GM06990 (cell line): Measurements from ENCODE around the gene MAP3K7CL.

Source experiments
- DNase-seq: peaks from one replicate; pipeline ENCODE4 v3.0.0-alpha.2; 2011; ENCODE audit not compliant: insufficient read length; ENCODE audit errors: extremely low read depth
- H3K27me3 ChIP-seq: replicated peaks from 2 replicates; pipeline ENCODE4 v1.6.0; 2011; ENCODE audit warnings: low read length; ENCODE audit not compliant: control insufficient read depth, insufficient read depth
- H3K36me3 ChIP-seq: 2 replicates; pipeline ENCODE4 v1.5.1; 2011; ENCODE audit warnings: low read length; ENCODE audit not compliant: control insufficient read depth, insufficient read depth
- H3K4me3 ChIP-seq: replicated peaks from 2 replicates; pipeline ENCODE4 v1.5.1; 2011; ENCODE audit warnings: low read depth, mild to moderate bottlenecking, control low read depth, low read length
- CTCF ChIP-seq: IDR thresholded peaks from 2 replicates; pipeline ENCODE4 v1.5.1; 2011; ENCODE audit warnings: low read length, control low read depth, mild to moderate bottlenecking, inconsistent platforms; ENCODE audit not compliant: insufficient read depth, poor library complexity, severe bottlenecking

The MAP3K7CL gene

GRCh38 chr21:29193901-29194300 is 63.5 kb downstream of the MAP3K7CL start:
- DNase-seq, result no peak
- H3K4me3 ChIP-seq, result no peak overlapping the region
- no peaks in the 10 kb centered on the region for H3K27me3 ChIP-seq
- TF ChIP-seq CTCF, result no peak
- H3K36me3 ChIP-seq, result no peaks in the 10 kb centered on the region

GRCh38 chr21:29194342-29194741 is 63.9 kb downstream of the MAP3K7CL start:
- DNase-seq, result no peak
- Histone ChIP-seq H3K4me3 (no peak overlapping the region), H3K36me3 (no peaks in the 10 kb centered on the region), H3K27me3 (no peaks in the 10 kb centered on the region)
- TF ChIP-seq CTCF, result no peak

DNA sequence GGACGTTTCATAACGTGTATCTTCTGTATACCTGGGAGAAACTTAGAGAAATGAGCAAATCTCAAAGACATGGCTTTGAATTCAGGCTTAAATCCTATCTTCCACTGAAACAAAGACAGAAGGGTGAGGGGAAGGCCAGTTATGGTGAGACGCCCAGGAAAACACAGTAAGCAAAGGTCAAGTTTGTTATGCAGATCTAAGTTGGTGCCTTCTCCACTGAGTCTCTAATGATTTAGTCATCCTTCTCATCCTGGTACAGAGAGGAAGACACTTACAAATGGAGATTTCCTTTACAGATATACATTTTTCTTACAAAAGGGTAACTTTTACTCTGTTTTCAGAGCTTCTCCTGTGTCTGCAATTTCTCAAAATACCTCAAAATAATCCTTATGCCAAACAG is 64.4 kb downstream of the MAP3K7CL start:
- Histone ChIP-seq H3K36me3 (no peaks in the 10 kb centered on the region), H3K27me3 (no peaks in the 10 kb centered on the region), H3K4me3 (no peak overlapping the region)
- DNase-seq, result no peak
- no peak for TF ChIP-seq CTCF

DNA sequence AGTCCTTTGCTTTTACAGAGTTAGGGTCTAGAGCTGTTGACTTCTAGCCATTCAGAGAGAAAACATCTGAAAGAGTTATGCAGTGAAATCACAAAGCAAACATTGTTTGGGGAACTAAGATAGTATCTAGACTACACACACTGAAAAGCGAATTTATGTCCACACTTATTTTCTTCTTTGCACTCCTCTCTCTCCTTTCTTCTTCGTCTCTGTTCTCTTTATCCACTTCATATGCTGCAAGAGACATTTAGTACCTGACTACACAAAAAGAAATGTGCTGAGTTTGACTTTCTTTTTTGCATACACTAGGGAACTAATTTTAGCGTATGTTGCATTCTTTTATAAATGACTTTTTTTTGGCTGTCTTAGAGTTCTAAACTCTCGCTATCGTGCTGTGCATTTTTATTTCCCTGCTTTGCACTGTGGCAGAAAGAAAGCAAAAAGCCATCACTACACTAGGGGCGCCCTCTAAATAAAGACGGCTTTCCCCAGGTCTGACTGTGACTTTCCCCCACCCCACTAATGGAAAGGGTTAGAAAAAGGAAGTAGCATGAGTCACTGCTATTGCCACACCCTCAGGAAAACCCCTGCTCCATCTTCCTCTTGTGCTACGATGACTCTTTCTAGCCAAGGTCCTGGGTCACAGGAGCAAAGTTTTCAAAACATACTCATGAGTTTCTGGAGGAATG is 65.7 kb downstream of the MAP3K7CL start:
- peak overlapping the region; percentile 42 for H3K4me3 ChIP-seq
- peak; percentile 70 for TF ChIP-seq CTCF

GRCh38 chr21:29196670-29197191 is 66.3 kb downstream of the MAP3K7CL start:
- peak overlapping the region; percentile 38 for H3K4me3 ChIP-seq
- no peak for DNase-seq
- H3K27me3 ChIP-seq, result no peaks in the 10 kb centered on the region
- H3K36me3 ChIP-seq, result no peaks in the 10 kb centered on the region
- TF ChIP-seq CTCF, result no peak

More for the DNA sequence above, 65.7 kb downstream of the MAP3K7CL start:
- Histone ChIP-seq H3K27me3 (no peaks in the 10 kb centered on the region), H3K36me3 (no peaks in the 10 kb centered on the region)
- DNase-seq, result peak; percentile 73
